ENCODE measurements around the gene ABHD17A.
"Not testable (repeated sequence)": the region's sequence is repeated elsewhere in the genome, so short reads cannot be mapped to it uniquely, and the experiment has no call there.

Gene ABHD17A

GRCh38 chr19:1896508-1896907 is 11.2 kb upstream of the ABHD17A start:
- ChIA-PET CTCF (interaction anchor here (0.6 to 1.4 kb wide), 4 partner anchors 9 to 139 kb away, joined by 3 to 5 read pairs (median 4); no protein-coding TSS in a partner anchor), POLR2A (interaction anchor here (0.6 to 1.5 kb wide), 2 partner anchors 32 to 348 kb away, joined by 4 read pairs; partner anchors contain the start of gene KLF16)
- Histone ChIP-seq H3K4me3 (ENCODE audit: control insufficient read depth in 1 of 7, extremely low read depth in 1 of 7, insufficient read depth in 4 of 7, low read depth in 2 of 7, low read length in 6 of 7) (no peak overlapping the region), H3K36me3 (ENCODE audit: control insufficient read depth in 4 of 4, insufficient read depth in 4 of 4, low read length in 3 of 4) (no peaks in the 10 kb centered on the region), H3K4me1 (ENCODE audit: control extremely low read depth in 1 of 4, control insufficient read depth in 4 of 4, insufficient read depth in 4 of 4, low read length in 3 of 4) (peaks cover 5 to 40% (median 36%) of the 10 kb centered on the region in 4 experiments), H3K27ac (ENCODE audit: insufficient read depth in 1 of 2, low read depth in 1 of 2, low read length in 2 of 2, poor library complexity in 1 of 2, severe bottlenecking in 2 of 2) (peak overlapping the region in 1 of 2 experiments; percentile 25), H3K27me3 (replicated peaks in 2 of 5; ENCODE audit: control insufficient read depth in 4 of 5, insufficient read depth in 5 of 5, low read length in 4 of 5) (no peaks in the 10 kb centered on the region), H3K9me3 (ENCODE audit: control extremely low read depth in 1 of 5, control insufficient read depth in 4 of 5, insufficient read depth in 2 of 5, low read depth in 1 of 5, low read length in 4 of 5) (no peaks in the 10 kb centered on the region)
- DNase-seq = no peak
- WGBS (ENCODE audit: insufficient coverage) = 60% methylated on average over 6 of the region's 13 CpGs

- Histone ChIP-seq H3K4me3 (ENCODE audit: control insufficient read depth in 1 of 7, extremely low read depth in 1 of 7, insufficient read depth in 4 of 7, low read depth in 2 of 7, low read length in 6 of 7) (no peak overlapping the region), H3K4me1 (ENCODE audit: control extremely low read depth in 1 of 4, control insufficient read depth in 4 of 4, insufficient read depth in 4 of 4, low read length in 3 of 4) (peaks cover 5 to 40% (median 36%) of the 10 kb centered on the region in 4 experiments), H3K9me3 (ENCODE audit: control extremely low read depth in 1 of 5, control insufficient read depth in 4 of 5, insufficient read depth in 2 of 5, low read depth in 1 of 5, low read length in 4 of 5) (no peaks in the 10 kb centered on the region), H3K36me3 (ENCODE audit: control insufficient read depth in 4 of 4, insufficient read depth in 4 of 4, low read length in 3 of 4) (no peaks in the 10 kb centered on the region), H3K27me3 (replicated peaks in 2 of 5; ENCODE audit: control insufficient read depth in 4 of 5, insufficient read depth in 5 of 5, low read length in 4 of 5) (no peaks in the 10 kb centered on the region), H3K27ac (ENCODE audit: insufficient read depth in 1 of 2, low read depth in 1 of 2, low read length in 2 of 2, poor library complexity in 1 of 2, severe bottlenecking in 2 of 2) (no peak overlapping the region)
- POLR2A ChIA-PET = no interaction called here
- 99% methylated on average over 13 of the region's 17 CpGs for WGBS (ENCODE audit: insufficient coverage)
- no peak for DNase-seq
- CTCF ChIA-PET = interaction anchor here (1.5 kb wide), 1 partner anchor 11 kb away, joined by 4 read pairs; no protein-coding TSS in a partner anchor
Observed at GRCh38 chr19:1893791-1894190, 8.5 kb upstream of the ABHD17A start.

DNA sequence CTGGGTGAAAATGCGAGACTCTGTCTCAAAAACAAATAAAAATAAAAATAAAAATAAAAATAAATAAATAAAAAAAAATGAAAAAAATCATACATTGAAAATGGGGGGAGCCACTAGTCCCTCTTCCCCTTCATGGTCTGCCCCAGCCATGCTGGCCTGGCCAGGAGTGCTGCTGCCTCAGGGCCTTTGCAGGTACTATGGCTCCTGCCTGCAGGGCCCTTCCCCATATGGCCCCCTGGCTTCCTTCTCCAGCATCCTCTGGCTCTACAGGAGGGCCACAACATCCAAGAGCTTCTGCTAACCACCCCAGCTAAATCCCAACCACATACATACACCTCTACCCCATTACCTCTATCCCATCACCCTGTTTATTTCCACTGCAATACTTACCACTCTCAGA is 4.6 kb upstream of the ABHD17A start:
- WGBS (ENCODE audit: insufficient coverage) = no CpG with 5 or more reads among the region's 1 CpG
- ChIA-PET CTCF (interaction anchor here (1.4 to 2.2 kb wide), 3 partner anchors 14 to 40 kb away, joined by 3 to 6 read pairs (median 4); no protein-coding TSS in a partner anchor), POLR2A (no interaction called here)
- H3K4me3 ChIP-seq (ENCODE audit: control insufficient read depth in 1 of 7, extremely low read depth in 1 of 7, insufficient read depth in 4 of 7, low read depth in 2 of 7, low read length in 6 of 7) = no peak overlapping the region
- H3K27ac ChIP-seq (ENCODE audit: insufficient read depth in 1 of 2, low read depth in 1 of 2, low read length in 2 of 2, poor library complexity in 1 of 2, severe bottlenecking in 2 of 2) = no peak overlapping the region
- no peaks in the 10 kb centered on the region for H3K27me3 ChIP-seq (replicated peaks in 2 of 5; ENCODE audit: control insufficient read depth in 4 of 5, insufficient read depth in 5 of 5, low read length in 4 of 5)
- H3K36me3 ChIP-seq (ENCODE audit: control insufficient read depth in 4 of 4, insufficient read depth in 4 of 4, low read length in 3 of 4) = no peaks in the 10 kb centered on the region
- no peak for DNase-seq
- peaks cover 0 to 22% (median 16%) of the 10 kb centered on the region in 4 experiments for H3K4me1 ChIP-seq (ENCODE audit: control extremely low read depth in 1 of 4, control insufficient read depth in 4 of 4, insufficient read depth in 4 of 4, low read length in 3 of 4)
- no peaks in the 10 kb centered on the region for H3K9me3 ChIP-seq (ENCODE audit: control extremely low read depth in 1 of 5, control insufficient read depth in 4 of 5, insufficient read depth in 2 of 5, low read depth in 1 of 5, low read length in 4 of 5)

- peaks cover 3 to 29% (median 25%) of the 10 kb centered on the region in 4 experiments for H3K4me1 ChIP-seq (ENCODE audit: control extremely low read depth in 1 of 4, control insufficient read depth in 4 of 4, insufficient read depth in 4 of 4, low read length in 3 of 4)
- no peak overlapping the region for H3K27ac ChIP-seq (ENCODE audit: insufficient read depth in 1 of 2, low read depth in 1 of 2, low read length in 2 of 2, poor library complexity in 1 of 2, severe bottlenecking in 2 of 2)
- WGBS (ENCODE audit: insufficient coverage) = 90% methylated on average over 4 of the region's 5 CpGs
- no peak overlapping the region for H3K4me3 ChIP-seq (ENCODE audit: control insufficient read depth in 1 of 7, extremely low read depth in 1 of 7, insufficient read depth in 4 of 7, low read depth in 2 of 7, low read length in 6 of 7)
- CTCF ChIA-PET = interaction anchor here (0.5 to 2.2 kb wide), 3 partner anchors 9 to 14 kb away, joined by 3 to 6 read pairs (median 5); no protein-coding TSS in a partner anchor
- H3K27me3 ChIP-seq (replicated peaks in 2 of 5; ENCODE audit: control insufficient read depth in 4 of 5, insufficient read depth in 5 of 5, low read length in 4 of 5) = no peaks in the 10 kb centered on the region
- DNase-seq = no peak
- H3K9me3 ChIP-seq (ENCODE audit: control extremely low read depth in 1 of 5, control insufficient read depth in 4 of 5, insufficient read depth in 2 of 5, low read depth in 1 of 5, low read length in 4 of 5) = no peaks in the 10 kb centered on the region
- no peaks in the 10 kb centered on the region for H3K36me3 ChIP-seq (ENCODE audit: control insufficient read depth in 4 of 4, insufficient read depth in 4 of 4, low read length in 3 of 4)
- POLR2A ChIA-PET = interaction anchor here (0.8 kb wide), 1 partner anchor 12 kb away, joined by 3 read pairs; no protein-coding TSS in a partner anchor
Observed at GRCh38 chr19:1888385-1888784, 3.1 kb upstream of the ABHD17A start.

DNA sequence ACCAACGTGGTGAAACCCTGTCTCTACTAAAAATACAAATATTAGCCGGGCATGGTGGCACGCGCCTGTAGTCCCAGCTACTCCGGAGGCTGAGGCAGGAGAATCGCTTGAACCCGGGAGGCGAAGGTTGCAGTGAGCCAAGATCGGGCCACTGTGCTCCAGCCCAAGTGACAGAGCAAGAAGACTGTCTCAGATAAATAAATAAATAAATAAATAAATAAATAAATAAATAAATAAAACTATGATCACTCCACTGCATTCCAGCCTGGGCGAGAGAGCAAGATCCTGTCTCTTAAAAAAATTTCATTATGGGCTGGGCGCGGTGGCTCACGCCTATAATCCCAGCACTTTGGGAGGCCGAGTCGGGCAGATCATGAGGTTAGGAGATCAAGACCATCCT is 1.1 kb upstream of the ABHD17A start:
- H3K27me3 ChIP-seq (replicated peaks in 2 of 5; ENCODE audit: control insufficient read depth in 4 of 5, insufficient read depth in 5 of 5, low read length in 4 of 5); H3K9me3 ChIP-seq (ENCODE audit: control extremely low read depth in 1 of 5, control insufficient read depth in 4 of 5, insufficient read depth in 2 of 5, low read depth in 1 of 5, low read length in 4 of 5); DNase-seq; H3K4me3 ChIP-seq (ENCODE audit: control insufficient read depth in 1 of 7, extremely low read depth in 1 of 7, insufficient read depth in 4 of 7, low read depth in 2 of 7, low read length in 6 of 7); H3K36me3 ChIP-seq (ENCODE audit: control insufficient read depth in 4 of 4, insufficient read depth in 4 of 4, low read length in 3 of 4); H3K27ac ChIP-seq (ENCODE audit: insufficient read depth in 1 of 2, low read depth in 1 of 2, low read length in 2 of 2, poor library complexity in 1 of 2, severe bottlenecking in 2 of 2): not testable (repeated sequence)
- POLR2A ChIA-PET = interaction anchor here (1.9 kb wide), 1 partner anchor 10 kb away, joined by 4 read pairs; no protein-coding TSS in a partner anchor
- peaks cover 3 to 45% (median 39%) of the 10 kb centered on the region in 4 experiments for H3K4me1 ChIP-seq (ENCODE audit: control extremely low read depth in 1 of 4, control insufficient read depth in 4 of 4, insufficient read depth in 4 of 4, low read length in 3 of 4)
- CTCF ChIA-PET = interaction anchor here (1.0 kb wide), 2 partner anchors 22 to 31 kb away, joined by 3 read pairs; no protein-coding TSS in a partner anchor
- 98% methylated on average over 13 of the region's 15 CpGs for WGBS (ENCODE audit: insufficient coverage)

GRCh38 chr19:1884719-1885334 is 469 bp downstream of the ABHD17A start:
- Histone ChIP-seq H3K4me3 (ENCODE audit: control insufficient read depth in 1 of 7, extremely low read depth in 1 of 7, insufficient read depth in 4 of 7, low read depth in 2 of 7, low read length in 6 of 7) (peak overlapping the region; percentile 74 to 95 (median 84)), H3K9me3 (ENCODE audit: control extremely low read depth in 1 of 5, control insufficient read depth in 4 of 5, insufficient read depth in 2 of 5, low read depth in 1 of 5, low read length in 4 of 5) (no peaks in the 10 kb centered on the region), H3K4me1 (ENCODE audit: control extremely low read depth in 1 of 4, control insufficient read depth in 4 of 4, insufficient read depth in 4 of 4, low read length in 3 of 4) (peaks cover 3 to 45% (median 39%) of the 10 kb centered on the region in 4 experiments), H3K36me3 (ENCODE audit: control insufficient read depth in 4 of 4, insufficient read depth in 4 of 4, low read length in 3 of 4) (peaks cover 0 to 12% (median 5%) of the 10 kb centered on the region in 4 experiments), H3K27me3 (replicated peaks in 2 of 5; ENCODE audit: control insufficient read depth in 4 of 5, insufficient read depth in 5 of 5, low read length in 4 of 5) (no peaks in the 10 kb centered on the region), H3K27ac (ENCODE audit: insufficient read depth in 1 of 2, low read depth in 1 of 2, low read length in 2 of 2, poor library complexity in 1 of 2, severe bottlenecking in 2 of 2) (peak overlapping the region; percentile 25 to 79)
- ChIA-PET CTCF (interaction anchor here (1.0 to 1.2 kb wide), 2 partner anchors 8 to 13 kb away, joined by 3 to 4 read pairs; no protein-coding TSS in a partner anchor), POLR2A (interaction anchor here (1.0 to 1.9 kb wide), 3 partner anchors 9 to 20 kb away, joined by 3 to 6 read pairs (median 4); no protein-coding TSS in a partner anchor)
- WGBS (ENCODE audit: insufficient coverage) = 1% methylated on average over 54 of the region's 56 CpGs
- no peak for DNase-seq

GRCh38 chr19:1884291-1884718 is 991 bp downstream of the ABHD17A start:
- Histone ChIP-seq H3K27me3 (replicated peaks in 2 of 5; ENCODE audit: control insufficient read depth in 4 of 5, insufficient read depth in 5 of 5, low read length in 4 of 5) (no peaks in the 10 kb centered on the region), H3K4me3 (ENCODE audit: control insufficient read depth in 1 of 7, extremely low read depth in 1 of 7, insufficient read depth in 4 of 7, low read depth in 2 of 7, low read length in 6 of 7) (peak overlapping the region; percentile 74 to 95 (median 84)), H3K27ac (ENCODE audit: insufficient read depth in 1 of 2, low read depth in 1 of 2, low read length in 2 of 2, poor library complexity in 1 of 2, severe bottlenecking in 2 of 2) (peak overlapping the region in 1 of 2 experiments; percentile 79), H3K9me3 (ENCODE audit: control extremely low read depth in 1 of 5, control insufficient read depth in 4 of 5, insufficient read depth in 2 of 5, low read depth in 1 of 5, low read length in 4 of 5) (no peaks in the 10 kb centered on the region), H3K4me1 (ENCODE audit: control extremely low read depth in 1 of 4, control insufficient read depth in 4 of 4, insufficient read depth in 4 of 4, low read length in 3 of 4) (peaks cover 3 to 45% (median 39%) of the 10 kb centered on the region in 4 experiments), H3K36me3 (ENCODE audit: control insufficient read depth in 4 of 4, insufficient read depth in 4 of 4, low read length in 3 of 4) (peaks cover 0 to 12% (median 5%) of the 10 kb centered on the region in 4 experiments)
- 11% methylated on average over 11 of the region's 11 CpGs for WGBS (ENCODE audit: insufficient coverage)
- DNase-seq = no peak
- ChIA-PET CTCF (interaction anchor here (0.6 to 1.8 kb wide), 5 partner anchors 8 to 20 kb away, joined by 3 to 8 read pairs (median 4); no protein-coding TSS in a partner anchor), POLR2A (interaction anchor here (1.0 to 1.9 kb wide), 3 partner anchors 8 to 20 kb away, joined by 3 to 6 read pairs (median 4); no protein-coding TSS in a partner anchor)
